ENCODE results near the gene ITPK1. TPM values are rescaled to one million over a fixed set of nuclear protein-coding genes. Genes with fewer than 3 reads are reported as not detected.

ITPK1 gene
- total RNA-seq, 1 donor from 2014 or later, result 30.5 TPM

DNA sequence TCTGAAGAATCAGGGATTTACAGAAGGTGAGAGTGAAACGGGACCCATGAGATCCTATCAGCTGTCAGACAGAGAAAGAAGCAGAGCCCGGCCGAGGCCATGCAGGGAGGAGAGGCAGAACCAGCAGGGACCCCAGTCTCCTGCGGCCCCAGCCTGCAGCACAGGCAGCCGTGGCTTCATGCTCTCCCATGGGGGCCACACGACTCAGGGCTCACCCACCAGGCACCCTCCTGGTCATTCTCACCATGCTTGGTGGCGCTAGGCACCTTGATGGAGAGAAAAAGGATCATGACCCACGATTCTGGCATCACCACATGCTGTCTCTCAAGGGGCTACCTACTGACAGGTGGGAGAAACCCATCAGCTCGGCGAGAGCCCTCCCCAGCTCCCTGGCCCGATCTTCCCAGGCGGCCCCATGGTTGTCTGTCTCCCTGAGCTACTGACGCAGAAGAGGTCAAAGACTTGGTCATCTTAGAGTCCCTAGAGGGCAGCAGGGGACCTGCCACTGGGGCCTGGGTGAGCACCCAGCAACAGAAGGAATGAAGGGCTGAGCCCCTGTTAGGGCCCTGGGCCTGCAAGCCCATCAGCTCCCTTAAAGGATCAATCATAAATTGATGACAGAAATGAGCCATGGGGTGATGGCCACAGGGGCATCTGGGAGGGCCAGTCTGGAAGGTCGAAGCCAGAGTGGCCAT is 58.0 kb downstream of the ITPK1 start:
- Mint-ChIP-seq H3K4me1 (peaks cover 12% of the 10 kb centered on the region), H3K4me3 (no peak overlapping the region), H3K27me3 (ENCODE audit: low read depth) (no peaks in the 10 kb centered on the region), H3K9me3 (no peaks in the 10 kb centered on the region), H3K36me3 (no peaks in the 10 kb centered on the region), H3K27ac (peak overlapping the region; percentile 8)
- no peak for TF ChIP-seq CTCF (IDR thresholded peaks at IDR 0.05; ENCODE audit: unreplicated experiment)
- DNase-seq (ENCODE audit: low spot score in 2 of 2, unreplicated experiment in 2 of 2), result no peak

DNA sequence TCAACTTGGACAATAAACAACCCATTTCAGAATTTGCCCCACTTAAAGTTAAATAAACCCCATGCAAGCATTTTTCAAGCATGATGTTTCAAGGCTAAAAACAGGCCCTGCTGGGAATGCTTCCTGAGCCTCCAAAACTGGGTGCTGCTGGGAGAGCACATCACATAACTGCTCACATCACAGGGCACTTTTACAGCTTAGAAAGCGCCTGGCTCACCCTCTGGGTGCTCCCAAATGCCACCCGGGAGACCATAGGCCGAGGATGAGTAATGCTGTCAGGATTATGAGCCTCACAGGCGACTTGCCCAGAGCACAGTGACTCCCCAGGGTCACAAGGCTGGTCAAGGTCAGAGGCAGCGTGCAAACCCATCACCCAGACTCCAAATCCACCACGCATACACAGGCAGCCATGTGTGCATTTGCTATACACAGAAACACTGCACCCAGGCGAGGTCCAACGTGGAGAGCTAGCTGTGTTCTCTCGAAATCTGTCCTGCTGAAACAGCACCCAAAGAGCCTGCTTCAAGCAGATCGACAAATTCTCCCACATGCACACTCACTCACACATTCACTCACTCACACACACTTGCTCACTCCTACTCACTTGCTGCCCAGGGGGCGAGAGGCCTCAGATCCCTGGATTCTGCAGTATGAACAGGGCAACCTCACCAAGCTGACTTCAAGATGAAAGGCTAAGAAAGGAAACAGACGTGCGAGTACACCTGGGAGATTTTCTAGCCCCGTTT is 58.7 kb downstream of the ITPK1 start:
- Mint-ChIP-seq H3K27ac (peak overlapping the region; percentile 8), H3K27me3 (ENCODE audit: low read depth) (no peaks in the 10 kb centered on the region)

GRCh38 chr14:93056166-93056839 is 59.4 kb downstream of the ITPK1 start:
- no peak for DNase-seq (ENCODE audit: low spot score in 2 of 2, unreplicated experiment in 2 of 2)
- no peaks in the 10 kb centered on the region for H3K27me3 Mint-ChIP-seq (ENCODE audit: low read depth)
- peaks cover 9% of the 10 kb centered on the region for H3K4me1 Mint-ChIP-seq
- H3K9me3 Mint-ChIP-seq, result no peaks in the 10 kb centered on the region
- no peaks in the 10 kb centered on the region for H3K36me3 Mint-ChIP-seq
- H3K27ac Mint-ChIP-seq, result no peak overlapping the region
- no peak for TF ChIP-seq CTCF (IDR thresholded peaks at IDR 0.05; ENCODE audit: unreplicated experiment)
- no peak overlapping the region for H3K4me3 Mint-ChIP-seq

More for the DNA sequence above, 58.7 kb downstream of the ITPK1 start:
- TF ChIP-seq CTCF (IDR thresholded peaks at IDR 0.05; ENCODE audit: unreplicated experiment), result no peak
- Mint-ChIP-seq H3K4me1 (peaks cover 12% of the 10 kb centered on the region), H3K9me3 (no peaks in the 10 kb centered on the region), H3K36me3 (no peaks in the 10 kb centered on the region), H3K4me3 (no peak overlapping the region)
- no peak for DNase-seq (ENCODE audit: low spot score in 2 of 2, unreplicated experiment in 2 of 2)

DNA sequence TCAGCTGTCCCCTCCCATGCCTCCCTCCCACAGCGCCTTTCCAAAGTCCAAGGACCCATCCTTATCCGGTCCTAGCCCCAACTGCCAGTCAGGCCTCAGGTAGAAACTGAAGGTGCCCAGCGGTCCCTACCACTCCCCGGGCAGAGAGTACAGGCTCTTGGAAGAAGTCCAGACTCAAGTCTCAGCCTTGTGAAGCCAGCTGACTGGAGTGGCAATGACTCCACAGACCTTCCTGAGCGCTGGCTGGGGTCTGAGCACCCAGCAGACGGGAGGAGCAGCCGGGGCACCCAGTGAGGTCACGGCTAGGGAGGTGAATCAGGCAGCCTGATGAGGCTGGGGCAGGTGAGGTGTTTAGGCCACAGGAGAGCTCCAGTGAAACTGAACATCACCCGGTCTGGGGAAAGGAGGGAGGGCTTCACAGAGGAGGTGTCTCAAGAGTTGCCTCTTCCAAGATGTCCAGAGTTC is 60.0 kb downstream of the ITPK1 start:
- H3K27me3 Mint-ChIP-seq (ENCODE audit: low read depth), result no peaks in the 10 kb centered on the region
- H3K4me3 Mint-ChIP-seq, result no peak overlapping the region
- peaks cover 9% of the 10 kb centered on the region for H3K4me1 Mint-ChIP-seq

DNA sequence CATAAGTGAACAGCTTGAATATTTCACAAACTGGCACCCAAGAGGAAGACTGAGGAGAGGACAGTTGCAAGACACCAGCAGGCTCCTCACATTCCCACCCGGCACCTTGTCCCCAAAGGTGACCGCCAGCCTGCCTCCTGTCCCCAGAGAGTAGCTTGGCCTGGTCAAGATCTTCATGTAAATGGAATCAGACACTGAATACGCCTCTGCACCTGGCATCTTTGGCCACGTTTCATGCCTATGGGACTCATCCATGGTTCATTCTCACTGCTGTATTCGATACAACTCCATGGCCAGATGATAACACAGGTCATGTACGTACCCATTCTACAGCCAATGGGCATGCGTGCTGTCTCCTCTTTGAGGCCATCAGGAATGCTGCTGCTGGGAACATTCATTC is 60.8 kb downstream of the ITPK1 start:
- H3K27me3 Mint-ChIP-seq (ENCODE audit: low read depth), result no peaks in the 10 kb centered on the region
- no peak overlapping the region for H3K27ac Mint-ChIP-seq
- no peak for TF ChIP-seq CTCF (IDR thresholded peaks at IDR 0.05; ENCODE audit: unreplicated experiment)
- no peaks in the 10 kb centered on the region for H3K36me3 Mint-ChIP-seq
- H3K4me3 Mint-ChIP-seq, result no peak overlapping the region
- H3K9me3 Mint-ChIP-seq, result no peaks in the 10 kb centered on the region
- H3K4me1 Mint-ChIP-seq, result peaks cover 9% of the 10 kb centered on the region
- DNase-seq (ENCODE audit: low spot score in 2 of 2, unreplicated experiment in 2 of 2), result no peak

More for the DNA sequence above, 60.0 kb downstream of the ITPK1 start:
- TF ChIP-seq CTCF (IDR thresholded peaks at IDR 0.05; ENCODE audit: unreplicated experiment), result no peak
- Mint-ChIP-seq H3K27ac (no peak overlapping the region), H3K36me3 (no peaks in the 10 kb centered on the region), H3K9me3 (no peaks in the 10 kb centered on the region)
- DNase-seq (ENCODE audit: low spot score in 2 of 2, unreplicated experiment in 2 of 2), result no peak

All from mesothelial cell of epicardium (in vitro differentiated cells).